ENCODE data around the gene MCIDAS. TPM values are rescaled to one million over a fixed set of nuclear protein-coding genes. Genes with fewer than 3 reads are reported as not detected.

MCIDAS gene
- polyA plus RNA-seq, 1 donor (not counting 4 experiments of a cell fraction or from before 2014, with no cell fraction given) = 0.03 TPM

- TF ChIP-seq EZH2 (IDR thresholded peaks at IDR 0.05; ENCODE audit: low read length) (no peak), CTCF (optimal IDR thresholded peaks at IDR 0.05 in 1 of 3, IDR thresholded peaks at IDR 0.05 in 1 of 3, conservative IDR thresholded peaks at IDR 0.05 in 1 of 3; ENCODE audit: extremely low read depth in 1 of 3, insufficient read depth in 2 of 3, low read length in 3 of 3) (peak in 1 of 3 experiments; percentile 35)
- Histone ChIP-seq H3K27me3 (ENCODE audit: control insufficient read depth, extremely low read depth, insufficient read depth, low read length) (peaks cover 36% of the 10 kb centered on the region), H3K9me1 (ENCODE audit: control insufficient read depth, extremely low read depth, insufficient read depth, low read length) (no peaks in the 10 kb centered on the region), H3K9ac (ENCODE audit: control insufficient read depth, extremely low read depth, insufficient read depth, low read length) (no peak overlapping the region), H3K27ac (ENCODE audit: control insufficient read depth, insufficient read depth, low read length) (no peak overlapping the region), H3K4me2 (ENCODE audit: control insufficient read depth, extremely low read depth, insufficient read depth, low read depth, low read length) (no peak overlapping the region), H3K79me2 (ENCODE audit: control insufficient read depth, insufficient read depth, low read length) (no peaks in the 10 kb centered on the region), H3K36me3 (ENCODE audit: control insufficient read depth in 2 of 2, extremely low read depth in 1 of 2, insufficient read depth in 2 of 2, low read length in 2 of 2) (no peaks in the 10 kb centered on the region), H4K20me1 (ENCODE audit: control insufficient read depth, extremely low read depth, insufficient read depth, low read length) (no peaks in the 10 kb centered on the region), H3K4me3 (ENCODE audit: control insufficient read depth in 2 of 3, extremely low read depth in 1 of 3, insufficient read depth in 2 of 3, low read depth in 1 of 3, low read length in 3 of 3) (no peak overlapping the region), H3K9me3 (ENCODE audit: control insufficient read depth, low read depth, low read length) (peaks cover 2% of the 10 kb centered on the region), H3K4me1 (ENCODE audit: control insufficient read depth, extremely low read depth, insufficient read depth, low read length) (peaks cover 8% of the 10 kb centered on the region), H2AFZ (ENCODE audit: control insufficient read depth, low read length) (no peak overlapping the region)
- FAIRE-seq = no peak
- DNase-seq (ENCODE audit: low read depth, low spot score) = no peak
- dilution Hi-C loops (cut with MboI; ENCODE audit: extremely low pct_ligation_motif_present, low sequenced_read_pairs) = no loop called here
Measured at GRCh38 chr5:55218967-55219366, 8.1 kb downstream of the MCIDAS start.

GRCh38 chr5:55211184-55211874, 15.8 kb downstream of the MCIDAS start:
- H3K4me1 ChIP-seq (ENCODE audit: control insufficient read depth, extremely low read depth, insufficient read depth, low read length) = no peaks in the 10 kb centered on the region
- H3K27ac ChIP-seq (ENCODE audit: control insufficient read depth, insufficient read depth, low read length) = no peak overlapping the region
- no peak overlapping the region for H3K4me3 ChIP-seq (ENCODE audit: control insufficient read depth in 2 of 3, extremely low read depth in 1 of 3, insufficient read depth in 2 of 3, low read depth in 1 of 3, low read length in 3 of 3)
- TF ChIP-seq CTCF (optimal IDR thresholded peaks at IDR 0.05 in 1 of 3, IDR thresholded peaks at IDR 0.05 in 1 of 3, conservative IDR thresholded peaks at IDR 0.05 in 1 of 3; ENCODE audit: extremely low read depth in 1 of 3, insufficient read depth in 2 of 3, low read length in 3 of 3) (no peak), EZH2 (IDR thresholded peaks at IDR 0.05; ENCODE audit: low read length) (no peak)
- H3K9me1 ChIP-seq (ENCODE audit: control insufficient read depth, extremely low read depth, insufficient read depth, low read length) = no peaks in the 10 kb centered on the region
- H3K27me3 ChIP-seq (ENCODE audit: control insufficient read depth, extremely low read depth, insufficient read depth, low read length) = no peaks in the 10 kb centered on the region
- H3K9ac ChIP-seq (ENCODE audit: control insufficient read depth, extremely low read depth, insufficient read depth, low read length) = no peak overlapping the region
- DNase-seq (ENCODE audit: low read depth, low spot score) (no peak), FAIRE-seq (no peak)
- dilution Hi-C loops (cut with MboI; ENCODE audit: extremely low pct_ligation_motif_present, low sequenced_read_pairs) = no loop called here
- no peaks in the 10 kb centered on the region for H3K9me3 ChIP-seq (ENCODE audit: control insufficient read depth, low read depth, low read length)
- H3K4me2 ChIP-seq (ENCODE audit: control insufficient read depth, extremely low read depth, insufficient read depth, low read depth, low read length) = no peak overlapping the region
- H3K79me2 ChIP-seq (ENCODE audit: control insufficient read depth, insufficient read depth, low read length) = no peaks in the 10 kb centered on the region
- H3K36me3 ChIP-seq (ENCODE audit: control insufficient read depth in 2 of 2, extremely low read depth in 1 of 2, insufficient read depth in 2 of 2, low read length in 2 of 2) = no peaks in the 10 kb centered on the region
- H2AFZ ChIP-seq (ENCODE audit: control insufficient read depth, low read length) = no peak overlapping the region
- no peaks in the 10 kb centered on the region for H4K20me1 ChIP-seq (ENCODE audit: control insufficient read depth, extremely low read depth, insufficient read depth, low read length)

Data from keratinocyte (primary cell).